KG1 (cell line): ENCODE results near the gene TLK2.

ENCODE experiments used
- DNase-seq: peaks from one replicate; lab custom pipeline; 2025; lab: John Stamatoyannopoulos, UW

Gene TLK2

DNA sequence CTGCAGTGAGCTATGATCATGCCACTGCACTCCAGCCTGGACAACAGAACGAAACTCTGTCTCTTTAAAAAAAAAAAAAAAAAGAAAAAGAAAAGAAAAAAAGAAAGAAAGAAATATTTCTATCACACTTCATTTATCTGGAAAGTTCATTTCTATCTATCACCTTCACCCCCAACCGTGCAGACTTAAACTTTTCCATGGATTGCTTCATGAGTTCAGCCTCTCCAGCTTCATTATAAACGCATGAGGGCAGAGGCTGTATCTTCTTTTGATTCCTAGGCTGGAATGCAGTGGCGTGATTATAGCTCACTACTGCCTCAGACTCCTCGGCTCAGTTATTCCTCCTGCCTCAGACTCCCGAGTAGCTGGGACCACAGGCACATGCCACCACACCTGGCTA lies 177.0 kb downstream of the TLK2 start:
- no peak for DNase-seq

DNA sequence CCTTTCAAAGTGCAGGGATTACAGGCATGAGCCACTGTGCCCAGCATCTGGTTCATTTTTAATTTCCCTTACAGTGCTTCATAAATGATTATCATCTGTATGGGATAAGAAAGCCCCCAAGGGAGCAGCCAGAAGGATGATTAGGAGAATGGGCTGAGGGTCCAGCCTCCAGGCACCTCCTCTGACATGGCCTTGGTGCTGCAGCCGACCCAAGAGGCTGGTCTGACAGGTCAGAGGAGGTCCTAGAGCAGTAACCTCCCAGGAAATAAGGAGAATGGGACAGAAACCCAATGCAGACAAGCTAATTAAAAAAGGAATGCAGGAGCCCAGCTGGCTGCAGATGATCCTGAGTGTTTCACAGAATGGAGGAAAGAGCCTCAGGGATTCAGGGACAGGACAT lies 177.8 kb downstream of the TLK2 start:
- DNase-seq, result no peak

DNA sequence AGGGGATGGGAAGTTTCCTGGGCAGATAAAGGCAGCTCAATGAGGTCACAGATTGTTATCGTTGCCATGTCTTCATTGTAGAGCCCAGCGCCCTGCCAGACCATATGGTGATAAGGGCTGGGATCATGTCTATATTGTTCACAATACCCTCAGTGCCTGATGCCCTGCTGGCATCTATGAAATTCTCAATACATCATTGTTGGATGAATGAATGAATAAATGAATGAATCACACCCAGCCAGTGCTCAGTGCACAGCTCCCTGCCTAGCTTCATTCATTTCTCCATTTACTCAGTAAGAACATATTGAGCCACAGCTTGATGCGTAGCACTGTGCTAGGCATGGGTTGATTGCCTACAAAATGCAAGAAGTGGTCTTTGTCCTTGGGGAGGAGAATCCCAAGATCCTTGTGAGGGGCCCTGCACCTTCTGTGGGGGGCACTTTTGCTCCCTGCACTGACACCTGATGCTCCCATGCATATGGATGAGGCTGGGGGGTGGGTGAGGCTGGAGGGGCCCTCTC lies 178.6 kb downstream of the TLK2 start:
- no peak for DNase-seq

DNA sequence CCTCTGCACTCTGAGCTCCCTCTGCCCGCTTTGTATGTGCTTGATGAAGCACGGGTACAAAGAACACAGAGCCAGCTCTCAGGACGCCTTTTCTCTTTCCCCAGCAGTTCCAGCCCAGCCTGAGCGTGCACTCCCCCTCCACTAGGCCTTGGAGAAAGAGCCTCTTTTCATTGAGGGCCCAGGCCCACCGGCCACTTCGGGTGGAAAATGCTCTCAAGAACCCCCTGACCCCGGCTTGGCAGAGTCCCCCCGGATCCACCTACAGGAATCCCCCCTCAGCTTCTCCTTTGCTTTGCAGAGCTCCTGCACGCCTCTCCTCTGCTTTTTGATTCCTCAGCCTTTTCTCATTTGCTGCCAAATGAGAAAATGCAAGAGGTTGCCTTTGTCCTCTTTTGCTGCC lies 179.1 kb downstream of the TLK2 start:
- DNase-seq, result no peak

DNA sequence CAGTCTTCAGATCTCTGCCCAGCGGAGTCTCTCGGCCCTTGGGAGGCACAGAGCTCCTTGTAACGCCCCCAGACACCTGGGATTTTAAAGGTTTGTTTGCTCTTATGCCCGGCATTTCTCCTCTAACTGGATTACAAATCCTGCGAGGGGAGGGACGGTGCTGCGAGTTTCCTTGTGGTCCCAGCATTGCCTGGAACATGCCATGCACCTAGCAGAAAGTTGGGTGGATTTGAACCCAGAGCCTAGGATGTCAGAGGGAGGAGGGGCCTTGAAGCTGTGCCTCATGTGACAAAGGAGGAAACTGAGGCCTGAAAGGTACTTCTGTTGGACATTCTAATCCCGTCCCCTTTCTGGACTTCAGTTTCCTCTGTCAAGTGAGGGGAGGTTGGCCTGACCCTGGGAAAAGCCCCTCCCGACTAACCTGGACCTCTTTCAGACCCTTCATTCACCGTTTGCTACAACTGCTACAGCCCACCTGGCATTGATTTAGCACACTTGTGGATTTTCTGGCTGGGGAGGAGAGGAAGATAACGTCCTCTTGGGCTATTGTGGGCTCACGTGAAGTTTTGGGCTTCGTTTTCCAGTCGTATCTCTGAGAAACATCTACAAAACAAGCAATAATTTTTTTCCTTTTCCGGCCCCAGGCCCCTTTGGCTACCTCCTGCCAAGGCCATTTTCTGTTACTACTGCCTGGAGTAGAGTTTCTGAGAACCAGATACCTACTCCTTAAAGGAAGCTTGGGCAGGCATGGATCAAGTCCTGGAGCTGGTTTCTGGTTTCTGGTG lies 179.7 kb downstream of the TLK2 start:
- DNase-seq, result no peak

DNA sequence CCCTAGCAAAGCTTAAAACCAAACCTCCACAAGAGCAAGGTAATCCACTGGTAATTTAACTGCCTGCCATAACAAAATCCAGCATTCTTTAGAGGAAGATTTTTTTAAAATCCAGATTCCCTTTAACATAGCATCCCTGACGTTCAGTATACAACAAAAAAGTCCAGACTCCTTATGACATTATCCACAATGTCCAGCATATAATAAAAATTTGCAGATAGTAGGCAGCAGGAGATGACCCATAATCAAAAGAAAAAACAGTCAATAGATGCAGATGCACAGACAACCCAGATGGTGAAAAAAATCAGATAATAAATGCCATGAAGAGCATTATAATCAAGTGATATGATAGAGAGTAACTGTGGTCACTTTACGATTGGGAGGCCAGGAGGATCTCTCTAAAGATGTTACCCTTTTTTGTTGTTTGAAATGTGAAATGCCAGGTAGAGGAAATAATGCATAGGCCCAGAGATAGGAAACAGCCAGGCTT lies 182.0 kb downstream of the TLK2 start:
- DNase-seq, result no peak

DNA sequence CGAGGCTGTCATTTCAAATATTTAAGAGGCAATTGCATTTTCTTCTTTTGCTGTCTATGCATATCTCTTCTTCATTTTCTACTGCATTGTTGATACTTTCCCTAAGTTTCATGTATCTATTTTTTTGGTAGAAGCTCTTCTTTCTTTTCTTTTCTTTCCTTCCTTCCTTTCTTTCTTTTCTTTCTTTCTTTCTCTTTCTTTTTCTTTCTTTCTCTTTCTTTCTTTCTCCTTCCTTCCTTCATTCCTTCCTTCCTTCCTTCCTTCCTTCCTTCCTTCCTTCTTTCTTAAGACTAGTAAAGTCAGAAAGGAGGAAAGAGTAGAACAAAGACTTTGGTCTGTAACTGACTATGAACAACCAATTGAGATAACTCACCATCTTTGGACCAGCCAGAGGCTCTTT lies 182.7 kb downstream of the TLK2 start:
- no peak for DNase-seq

DNA sequence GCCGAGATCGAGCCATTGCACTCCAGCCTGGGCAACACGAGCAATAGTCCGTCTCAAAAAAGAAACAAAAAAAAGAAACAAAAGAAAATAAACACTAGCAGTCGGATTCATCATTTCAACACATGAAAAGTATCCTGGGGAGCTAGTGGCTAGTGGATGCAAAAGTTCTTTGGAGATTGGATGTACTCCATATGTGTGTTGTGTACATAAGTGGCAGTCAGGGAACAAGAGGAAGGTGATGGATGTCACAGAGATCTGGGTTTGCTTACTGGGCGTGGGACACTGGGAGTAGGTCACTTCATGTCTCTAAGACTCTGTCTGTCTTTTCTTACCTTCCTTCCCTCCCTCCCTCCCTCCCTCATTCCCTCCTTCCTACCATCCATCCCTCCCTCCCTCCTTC lies 184.2 kb downstream of the TLK2 start:
- no peak for DNase-seq
